ENCODE data around the gene NR0B2.
"Not testable (repeated sequence)": the region's sequence is repeated elsewhere in the genome, so short reads cannot be mapped to it uniquely, and the experiment has no call there.

The NR0B2 gene

GRCh38 chr1:26888231-26888630 is 25.5 kb downstream of the NR0B2 start:
- no peak for DNase-seq

- DNase-seq: peak; percentile 16
Measured at GRCh38 chr1:26887125-26887524, 26.6 kb downstream of the NR0B2 start.

- DNase-seq: no peak
Measured at GRCh38 chr1:26882696-26883463, 30.9 kb downstream of the NR0B2 start.

GRCh38 chr1:26881611-26882010 is 32.2 kb downstream of the NR0B2 start:
- DNase-seq: not testable (repeated sequence)

DNA sequence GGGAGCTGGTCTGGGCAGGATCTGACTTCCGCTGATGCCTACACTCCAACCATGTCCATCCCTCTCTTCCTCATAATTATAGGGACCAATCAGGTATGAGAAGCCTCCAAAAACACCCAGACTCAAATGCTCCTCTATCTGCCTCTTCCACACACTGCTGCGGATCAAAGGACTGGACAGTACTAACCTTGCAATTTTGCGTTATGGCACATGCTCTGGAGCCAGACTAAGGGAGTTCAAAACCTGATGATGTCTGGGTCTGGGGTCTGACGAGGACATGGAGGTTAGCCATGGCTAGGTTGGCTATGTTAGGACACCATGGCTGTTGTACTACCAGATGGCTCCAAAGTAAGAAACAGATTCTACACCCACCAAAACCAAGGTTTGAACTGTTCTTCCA is 34.0 kb downstream of the NR0B2 start:
- no peak for DNase-seq

DNA sequence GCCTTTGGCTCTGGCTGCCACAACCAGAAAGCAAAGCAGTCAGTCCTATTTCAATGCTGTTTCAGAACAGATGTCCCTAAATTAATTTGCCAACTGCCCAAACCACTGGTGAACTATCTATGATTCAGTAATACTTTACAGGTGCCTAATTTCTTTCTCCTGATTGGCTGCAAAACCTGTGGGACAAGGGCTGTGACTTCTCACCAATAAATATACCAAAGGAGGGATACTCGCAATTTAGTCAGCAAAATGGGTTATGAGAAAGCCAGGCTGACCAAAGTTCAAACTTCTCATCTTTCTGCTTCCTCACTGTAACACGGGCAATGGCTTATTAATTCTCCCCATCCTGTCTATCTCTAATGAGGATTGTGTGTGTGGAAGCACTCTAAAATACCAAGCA is 36.4 kb downstream of the NR0B2 start:
- no peak for DNase-seq

DNA sequence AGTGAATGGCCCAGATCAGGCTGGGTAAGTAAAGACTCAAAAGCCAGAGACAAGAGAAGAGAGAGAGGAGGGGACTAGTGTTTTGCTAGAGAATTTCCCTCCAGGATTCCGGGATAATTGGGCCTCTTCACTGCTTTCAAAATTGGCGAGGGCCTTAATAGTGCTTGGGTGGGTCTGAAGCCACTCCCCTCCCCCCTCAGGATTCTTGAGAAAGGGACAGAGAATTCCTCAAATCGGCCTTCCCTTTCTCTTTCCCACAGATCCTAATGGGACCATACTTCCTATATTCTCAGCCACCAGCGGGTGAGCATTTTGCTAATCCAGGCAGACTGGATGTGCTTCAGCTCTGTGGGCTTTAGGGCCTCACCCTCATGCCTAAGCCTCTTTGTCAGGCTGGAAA is 38.9 kb downstream of the NR0B2 start:
- DNase-seq: no peak

DNA sequence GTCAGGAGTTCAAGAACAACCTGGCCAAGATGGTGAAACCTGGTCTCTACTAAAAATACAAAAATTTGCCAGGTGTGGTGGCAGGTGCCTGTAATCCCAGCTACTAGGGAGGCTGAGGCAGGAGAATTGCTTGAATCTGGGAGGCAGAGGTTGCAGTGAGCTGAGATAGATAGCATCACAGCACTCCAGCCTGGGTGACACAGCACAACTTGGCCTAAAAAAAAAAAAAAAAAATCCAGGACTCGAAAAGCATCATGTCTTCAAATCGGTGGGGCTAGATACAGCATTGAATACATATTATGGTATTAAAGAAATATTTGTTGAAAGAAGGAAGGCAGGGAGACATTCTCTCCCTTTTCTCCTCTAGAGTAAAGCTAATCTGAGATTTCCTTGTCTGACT is 40.7 kb downstream of the NR0B2 start:
- not testable (repeated sequence) for DNase-seq

GRCh38 chr1:26864610-26865480 is 48.9 kb downstream of the NR0B2 start:
- DNase-seq: peak; percentile 98

- DNase-seq: no peak
Measured at GRCh38 chr1:26863685-26864077, 50.1 kb downstream of the NR0B2 start.

DNA sequence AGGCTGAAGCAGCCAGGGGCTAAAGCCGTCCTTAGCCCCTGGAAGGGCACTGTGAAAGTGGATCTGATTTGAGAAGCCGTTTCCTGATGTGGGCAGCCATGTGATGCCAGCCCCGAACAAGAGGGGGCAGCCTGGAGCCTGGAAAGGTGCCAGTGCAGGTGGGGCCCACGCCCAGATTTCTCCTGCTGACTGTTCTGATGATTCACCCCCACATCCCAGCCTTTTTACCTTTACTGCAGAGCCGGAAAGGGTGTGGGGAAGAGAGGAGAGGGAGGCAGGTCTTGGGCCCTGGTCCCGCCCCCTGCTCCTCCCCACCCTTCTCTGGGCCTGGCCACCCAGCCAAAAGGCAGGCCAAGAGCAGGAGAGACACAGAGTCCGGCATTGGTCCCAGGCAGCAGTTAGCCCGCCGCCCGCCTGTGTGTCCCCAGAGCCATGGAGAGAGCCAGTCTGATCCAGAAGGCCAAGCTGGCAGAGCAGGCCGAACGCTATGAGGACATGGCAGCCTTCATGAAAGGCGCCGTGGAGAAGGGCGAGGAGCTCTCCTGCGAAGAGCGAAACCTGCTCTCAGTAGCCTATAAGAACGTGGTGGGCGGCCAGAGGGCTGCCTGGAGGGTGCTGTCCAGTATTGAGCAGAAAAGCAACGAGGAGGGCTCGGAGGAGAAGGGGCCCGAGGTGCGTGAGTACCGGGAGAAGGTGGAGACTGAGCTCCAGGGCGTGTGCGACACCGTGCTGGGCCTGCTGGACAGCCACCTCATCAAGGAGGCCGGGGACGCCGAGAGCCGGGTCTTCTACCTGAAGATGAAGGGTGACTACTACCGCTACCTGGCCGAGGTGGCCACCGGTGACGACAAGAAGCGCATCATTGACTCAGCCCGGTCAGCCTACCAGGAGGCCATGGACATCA is 50.7 kb downstream of the NR0B2 start, which contains the start of gene SFN:
Gene SFN (plus strand): TSS at position 369 of the 904 bp plus-strand sequence. CDS start 64 bp downstream, at position 433.
- peak; percentile 79 for DNase-seq

- peak; percentile 63 for DNase-seq
Measured at GRCh38 chr1:26861889-26862378, 51.8 kb downstream of the NR0B2 start.

All from NCI-H2171 treated with DMSO at 0.1 percent for 48 hours (cell line).